ENCODE data around the gene SCNM1. TPM values are rescaled to one million over a fixed set of nuclear protein-coding genes. Genes with fewer than 3 reads are reported as not detected.

SCNM1 gene
- total and polyA plus RNA-seq, 9 of the 15 experiments (the other 6 are each of a cell fraction or from before 2014, with no cell fraction given), result 17.2 to 204 (median 63.0) TPM

- in situ Hi-C loops (cut with MboI), result no loop called here
- Histone ChIP-seq H3K4me1 (replicated peaks in 1 of 2; ENCODE audit: control insufficient read depth in 2 of 2, insufficient read depth in 2 of 2, low read length in 2 of 2) (no peaks in the 10 kb centered on the region; a peak in 1 of 5 replicates), H2AFZ (ENCODE audit: low read depth, low read length) (no peak within 1 kb of the TSS), H3K4me2 (ENCODE audit: insufficient read depth, low read length) (no peak within 1 kb of the TSS), H3K27ac (ENCODE audit: extremely low read depth, low read depth, low read length) (no peak within 1 kb of the TSS), H4K20me1 (replicated peaks; ENCODE audit: control insufficient read depth, insufficient read depth, low read length) (no peaks in the 10 kb centered on the region), H3K36me3 (ENCODE audit: control insufficient read depth, insufficient read depth, low read length) (peaks cover 54% of the 10 kb centered on the region; the same call in 2 of the 3 replicates), H3K4me3 (no peak within 1 kb of the TSS), H3K9me3 (replicated peaks; ENCODE audit: control insufficient read depth, insufficient read depth, low read depth, low read length) (no peaks in the 10 kb centered on the region), H3K27me3 (ENCODE audit: control insufficient read depth in 2 of 2, insufficient read depth in 2 of 2, low read length in 2 of 2) (no peaks in the 10 kb centered on the region), H3K9ac (ENCODE audit: insufficient read depth in 1 of 2, low read depth in 2 of 2, low read length in 2 of 2) (0 out of 4 replicates have a peak within 1 kb of the TSS, but pooled peaks of 1 of the 2 experiments have one; percentile 21), H3K79me2 (ENCODE audit: control insufficient read depth, insufficient read depth, low read length) (no peaks in the 10 kb centered on the region), H3K9me1 (ENCODE audit: control insufficient read depth, insufficient read depth, low read length) (no peaks in the 10 kb centered on the region)
- intact Hi-C loops (cut with micrococcal nuclease), result no loop called here
- BruUV-seq (replicated peaks), result no TSS peak
- WGBS (ENCODE audit: insufficient coverage, low coverage, missing lambda C conversion rate), result 49% methylated on average over 4 of the region's 4 CpGs
- POLR2A ChIA-PET, result interaction anchor here (0.6 to 1.5 kb wide), 2 partner anchors 9 to 13 kb away, joined by 3 to 5 read pairs; partner anchors contain the start of genes LYSMD1 and SCNM1
- CTCF ChIA-PET (ENCODE audit: low intra/inter-chr PET ratio), result no interaction called here
- FAIRE-seq (peak; percentile 65), DNase-seq (ENCODE audit: extremely low read depth in 1 of 4, low spot score in 3 of 4) (peak; percentile 44 to 83 (median 62)), ATAC-seq (peak; percentile 97)
- TF ChIP-seq CTCF (IDR thresholded peaks at IDR 0.05 in 2 of 3, conservative IDR thresholded peaks at IDR 0.05 in 1 of 3; ENCODE audit: insufficient read depth in 2 of 3, low read depth in 1 of 3, low read length in 3 of 3) (peak; percentile 57 to 75 (median 58)), ILK (tag; IDR thresholded peaks at IDR 0.05; ENCODE audit: borderline replicate concordance, low read depth) (no peak), CBX3 (IDR thresholded peaks at IDR 0.05; ENCODE audit: borderline replicate concordance in 1 of 2, low read length in 2 of 2) (no peak), POLR2A (conservative IDR thresholded peaks at IDR 0.05) (0 out of 2 replicates have a peak, but pooled peaks have one; percentile 32), BCLAF1 (IDR thresholded peaks at IDR 0.05; ENCODE audit: borderline replicate concordance in 1 of 2, control insufficient read depth in 1 of 2, low read depth in 2 of 2, low read length in 1 of 2) (no peak), OTX1 (CRISPR knock-in tag; IDR thresholded peaks at IDR 0.05) (no peak), RUNX1 (IDR thresholded peaks at IDR 0.05; ENCODE audit: low read depth) (no peak), TCFL5 (CRISPR knock-in tag; conservative IDR thresholded peaks at IDR 0.05) (no peak), SPI1 (IDR thresholded peaks at IDR 0.05; ENCODE audit: borderline replicate concordance, low read depth, low read length) (peak; percentile 81), GTF2A2 (tag; IDR thresholded peaks at IDR 0.05) (no peak), ZNF41 (CRISPR knock-in tag; conservative IDR thresholded peaks at IDR 0.05) (no peak)
Observed at GRCh38 chr1:151175863-151176262, 9.9 kb downstream of the SCNM1 start, which contains the start of gene TMOD4. Gene TMOD4, minus strand, starts transcription at chr1:151175981. Its CDS starts 1,106 bp downstream, at chr1:151174875.
